Kidney (tissue), 14 donors: ENCODE measurements around the gene TTLL8. TPM values are rescaled to one million over a fixed set of nuclear protein-coding genes. Genes with fewer than 3 reads are reported as not detected.
"Not testable (repeated sequence)": the region's sequence is repeated elsewhere in the genome, so short reads cannot be mapped to it uniquely, and the experiment has no call there.

ENCODE experiments used
- DNase-seq, 5 donors: peaks; one replicate each; pipeline ENCODE4 v3.0.0-alpha.2; 2013 to 2020
- FAIRE-seq: peaks from 2 replicates; lab custom pipeline; 2012; peaks lifted over from hg19 to GRCh38; lab: Jason Lieb, UNC
- H3K27ac ChIP-seq, 2 donors: one replicate each; pipeline ENCODE4 v1.7.0; 2013; ENCODE audit warnings: low read depth in 2 of 2, low read length in 2 of 2, inconsistent platforms in 1 of 2
- H3K27me3 ChIP-seq: one replicate; pipeline ENCODE4 v1.7.1; 2013; ENCODE audit warnings: low read length, inconsistent platforms; ENCODE audit not compliant: control insufficient read depth, insufficient read depth
- H3K36me3 ChIP-seq, 3 donors: one replicate each; pipeline versions ENCODE4 v1.7.0 to v1.7.1; 2013; ENCODE audit warnings: low read length in 3 of 3, control low read depth in 1 of 3, inconsistent platforms in 1 of 3; ENCODE audit not compliant: insufficient read depth in 3 of 3, control insufficient read depth in 2 of 3
- H3K4me1 ChIP-seq, 3 donors: one replicate each; pipeline versions ENCODE4 v1.7.0 to v1.7.1; 2013; ENCODE audit warnings: low read length in 3 of 3, inconsistent platforms in 1 of 3, low read depth in 1 of 3; ENCODE audit not compliant: control insufficient read depth in 2 of 3, insufficient read depth in 2 of 3
- H3K4me3 ChIP-seq, 3 donors: one replicate each; pipeline versions ENCODE4 v1.7.0 to v1.8.1; 2013; ENCODE audit warnings: low read length in 3 of 3, control low read depth in 1 of 3, inconsistent platforms in 1 of 3
- H3K9ac ChIP-seq, 3 donors: one replicate each; pipeline versions ENCODE4 v1.7.0 to v1.7.1; 2013; ENCODE audit warnings: low read length in 3 of 3, control low read depth in 1 of 3, inconsistent platforms in 1 of 3
- H3K9me3 ChIP-seq, 3 donors: one replicate each; pipeline versions ENCODE4 v1.7.0 to v1.7.1; 2013; ENCODE audit warnings: low read length in 3 of 3, control low read depth in 1 of 3, inconsistent platforms in 1 of 3; ENCODE audit not compliant: control insufficient read depth in 2 of 3, insufficient read depth in 1 of 3
- CTCF ChIP-seq: IDR thresholded peaks from 3 replicates; pipeline ENCODE4 v1.5.1; 2012; ENCODE audit warnings: mild to moderate bottlenecking, moderate library complexity, borderline replicate concordance; ENCODE audit not compliant: insufficient read depth; ENCODE audit errors: extremely low read depth
- intact Hi-C: fragments of 100-400 bp; cut with DNase I; formaldehyde crosslinking; loops from one replicate; pipeline ENCODE4 v1.11.1; 2022
- polyA plus RNA-seq: library from polyadenylated mRNA; stranded (reverse); fragments of 350-450 nt; fragmentation: Illumina TruSeq; extraction: RNeasy Lipid Tissue Mini Kit (QIAGEN cat#74804); gene quantifications from one replicate; pipeline ENCODE4 v1.2.3, GENCODE V29; 2014; ENCODE audit warnings: low read depth, low replicate concordance; ENCODE audit not compliant: insufficient read depth
- total RNA-seq: library from RNA; stranded (reverse); fragmentation: NEBNext Ultra II Directional; extraction: Animal tissue kit (Norgen Biotek cat#: 25700); gene quantifications from one replicate; pipeline ENCODE4 v1.2.1, GENCODE V29; 2021
- donor health status: control.
- donor health status: control.
- donor health status: control.
- donor health status: control.
- donor health status: control.
- donor health status: DM: yes; HTN: yes; CAD: no.
- donor health status: Normal renal cell carcinoma (clear cell type).

TTLL8 gene
- total and polyA plus RNA-seq, 2 donors from 2014 or later, result not detected

GRCh38 chr22:49986325-49986724 is 71.8 kb downstream of the TTLL8 start:
- Histone ChIP-seq H3K4me3 (no peak overlapping the region), H3K9ac (no peak overlapping the region), H3K27me3 (peaks cover 3% of the 10 kb centered on the region), H3K36me3 (no peaks in the 10 kb centered on the region), H3K9me3 (peaks cover 0 to 19% (median 0%) of the 10 kb centered on the region in 3 donors), H3K27ac (no peak overlapping the region), H3K4me1 (no peaks in the 10 kb centered on the region)
- intact Hi-C loops, result no loop called here
- no peak for DNase-seq
- FAIRE-seq, result no peak
- TF ChIP-seq CTCF, result no peak

GRCh38 chr22:49983148-49984042 is 74.7 kb downstream of the TTLL8 start:
- Histone ChIP-seq H3K27me3 (peaks cover 3% of the 10 kb centered on the region), H3K9me3 (peaks cover 0 to 16% (median 0%) of the 10 kb centered on the region in 3 donors), H3K36me3 (no peaks in the 10 kb centered on the region), H3K9ac (no peak overlapping the region), H3K4me1 (no peaks in the 10 kb centered on the region), H3K4me3 (no peak overlapping the region), H3K27ac (no peak overlapping the region)
- intact Hi-C loops, result no loop called here
- DNase-seq (peak in 4 of 5 donors; percentile 56 to 78 (median 68)), FAIRE-seq (no peak)
- TF ChIP-seq CTCF, result peak; percentile 28

DNA sequence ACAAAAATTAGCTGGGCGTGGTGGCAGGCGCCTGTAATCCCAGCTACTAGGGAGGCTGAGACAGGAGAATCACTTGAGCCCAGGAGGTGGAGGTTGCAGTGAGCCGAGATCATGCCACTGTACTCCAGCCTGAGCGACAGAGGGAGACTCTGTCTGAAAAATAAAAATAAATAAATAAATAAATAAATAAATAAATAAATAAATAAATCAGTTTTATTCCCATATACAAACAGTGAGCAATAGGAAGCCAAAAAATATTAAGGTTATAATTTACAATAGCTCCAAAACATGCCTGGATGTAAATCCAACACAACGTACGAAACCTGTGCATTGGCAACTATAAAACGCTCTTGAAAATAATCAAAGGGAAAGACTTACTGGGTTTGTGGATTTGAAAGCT is 76.3 kb downstream of the TTLL8 start:
- H3K9me3 ChIP-seq, result peaks cover 0 to 16% (median 0%) of the 10 kb centered on the region in 3 donors
- H3K9ac ChIP-seq, intact Hi-C loops, H3K4me3 ChIP-seq, H3K4me1 ChIP-seq, H3K36me3 ChIP-seq, DNase-seq, H3K27me3 ChIP-seq, FAIRE-seq, H3K27ac ChIP-seq: not testable (repeated sequence)

GRCh38 chr22:49979587-49980264 is 78.4 kb downstream of the TTLL8 start:
- H3K36me3 ChIP-seq, result no peaks in the 10 kb centered on the region
- no peak overlapping the region for H3K9ac ChIP-seq
- intact Hi-C loops, result no loop called here
- DNase-seq, result peak in 2 of 5 donors; percentile 8 to 12
- H3K4me1 ChIP-seq, result peaks cover 0 to 4% (median 0%) of the 10 kb centered on the region in 3 donors
- H3K9me3 ChIP-seq, result peaks cover 0 to 4% (median 2%) of the 10 kb centered on the region in 3 donors
- no peak overlapping the region for H3K27ac ChIP-seq
- peaks cover 6% of the 10 kb centered on the region for H3K27me3 ChIP-seq
- no peak for FAIRE-seq
- TF ChIP-seq CTCF, result peak; percentile 50
- no peak overlapping the region for H3K4me3 ChIP-seq
